GM19438 (cell line): ENCODE data around the gene TNFRSF25.

Experiments
- ATAC-seq: cut with Tn5 transposase; IDR thresholded peaks from one replicate; pipeline ENCODE4 v1.9.1; 2021; ENCODE audit warnings: low read depth; ENCODE audit not compliant: unreplicated experiment

Gene TNFRSF25

DNA sequence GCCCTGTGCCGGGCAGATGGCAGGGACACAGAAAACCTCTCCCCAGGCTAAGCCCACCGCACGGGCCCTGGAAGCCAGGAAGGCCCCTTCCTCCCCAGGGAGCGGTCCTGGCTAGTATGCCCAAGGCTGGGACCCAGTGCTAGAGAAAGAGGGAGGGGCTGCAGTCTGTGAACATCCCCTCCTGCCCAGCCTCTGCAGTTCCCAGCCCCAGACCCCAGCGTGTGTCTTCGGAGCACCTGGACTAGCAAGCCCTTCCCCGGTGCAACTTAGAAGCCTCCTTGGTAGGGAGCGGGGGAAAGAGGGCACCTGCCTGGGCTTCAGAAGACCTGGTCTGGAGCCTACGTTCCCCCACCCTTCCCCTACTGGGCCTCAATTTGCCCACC, 23.4 kb upstream of the TNFRSF25 start:
- ATAC-seq = no peak

DNA sequence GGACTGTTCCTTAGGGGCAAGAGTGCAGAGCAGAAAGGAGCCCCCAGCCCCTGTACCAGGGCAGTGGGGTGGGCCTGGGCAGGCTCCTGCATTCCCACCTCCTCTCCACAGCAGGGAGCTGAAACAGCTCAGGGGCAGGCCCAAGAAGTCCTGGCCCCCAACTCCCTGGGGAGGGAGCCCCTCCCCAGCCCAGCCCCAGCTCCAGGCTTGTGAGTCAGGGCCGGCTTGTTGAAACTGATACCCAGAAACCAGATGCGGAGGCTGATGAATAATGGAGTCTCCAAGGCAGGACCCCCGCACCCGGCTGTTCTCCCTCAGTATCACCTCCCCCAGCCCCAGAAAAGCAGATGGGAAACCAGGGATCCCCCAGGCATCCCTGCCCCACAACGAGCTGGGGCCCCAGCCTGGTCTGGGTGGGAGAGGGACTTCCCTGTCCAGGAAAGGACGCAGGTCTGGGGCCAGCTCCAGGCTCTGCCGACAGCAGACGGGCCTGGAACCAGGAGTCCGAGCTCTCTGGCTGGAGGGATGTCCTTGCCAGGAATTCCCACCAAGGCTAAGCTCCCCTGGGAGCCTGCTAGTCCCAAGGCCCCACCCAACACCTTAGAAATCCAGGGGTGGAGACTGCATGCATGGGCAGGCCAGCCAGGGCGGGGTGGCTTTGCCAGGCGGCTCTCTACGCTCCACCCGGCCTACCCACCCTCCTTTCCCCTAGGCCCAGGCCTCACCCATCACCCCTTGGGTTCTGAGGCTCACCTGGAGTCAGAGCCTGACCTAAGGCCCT, 22.8 kb upstream of the TNFRSF25 start:
- no peak for ATAC-seq

- ATAC-seq = no peak
These were observed 22.0 kb upstream of the TNFRSF25 start for GRCh38 chr1:6487804-6488484.

DNA sequence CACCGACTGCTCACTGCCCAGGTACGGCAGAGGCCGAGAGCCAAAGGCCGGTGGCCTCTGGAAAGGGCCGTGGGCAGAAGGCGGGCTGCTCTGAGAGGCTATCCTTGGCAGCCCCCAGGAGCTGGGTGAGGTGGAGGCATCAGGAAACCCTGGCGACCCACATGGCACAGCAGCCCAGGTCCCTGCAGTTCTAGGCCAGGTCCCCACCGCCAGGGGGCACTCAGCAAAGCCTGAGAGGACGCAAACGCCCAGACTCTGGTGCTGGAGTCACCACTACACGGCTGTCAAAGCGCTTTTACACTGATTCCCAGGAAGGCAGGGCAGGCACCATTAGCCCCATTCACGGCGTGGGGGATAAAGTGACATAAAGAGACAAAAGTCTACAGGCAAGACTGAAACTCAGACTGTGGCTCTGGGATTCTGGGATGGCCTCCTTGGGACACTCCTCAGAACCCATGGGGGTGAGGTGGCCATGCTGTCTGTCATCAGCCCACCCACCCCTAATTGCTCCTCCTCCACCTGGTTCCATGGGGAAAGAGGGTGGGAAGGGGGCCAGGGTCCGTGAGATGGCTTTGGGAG, 20.5 kb upstream of the TNFRSF25 start:
- ATAC-seq = no peak

DNA sequence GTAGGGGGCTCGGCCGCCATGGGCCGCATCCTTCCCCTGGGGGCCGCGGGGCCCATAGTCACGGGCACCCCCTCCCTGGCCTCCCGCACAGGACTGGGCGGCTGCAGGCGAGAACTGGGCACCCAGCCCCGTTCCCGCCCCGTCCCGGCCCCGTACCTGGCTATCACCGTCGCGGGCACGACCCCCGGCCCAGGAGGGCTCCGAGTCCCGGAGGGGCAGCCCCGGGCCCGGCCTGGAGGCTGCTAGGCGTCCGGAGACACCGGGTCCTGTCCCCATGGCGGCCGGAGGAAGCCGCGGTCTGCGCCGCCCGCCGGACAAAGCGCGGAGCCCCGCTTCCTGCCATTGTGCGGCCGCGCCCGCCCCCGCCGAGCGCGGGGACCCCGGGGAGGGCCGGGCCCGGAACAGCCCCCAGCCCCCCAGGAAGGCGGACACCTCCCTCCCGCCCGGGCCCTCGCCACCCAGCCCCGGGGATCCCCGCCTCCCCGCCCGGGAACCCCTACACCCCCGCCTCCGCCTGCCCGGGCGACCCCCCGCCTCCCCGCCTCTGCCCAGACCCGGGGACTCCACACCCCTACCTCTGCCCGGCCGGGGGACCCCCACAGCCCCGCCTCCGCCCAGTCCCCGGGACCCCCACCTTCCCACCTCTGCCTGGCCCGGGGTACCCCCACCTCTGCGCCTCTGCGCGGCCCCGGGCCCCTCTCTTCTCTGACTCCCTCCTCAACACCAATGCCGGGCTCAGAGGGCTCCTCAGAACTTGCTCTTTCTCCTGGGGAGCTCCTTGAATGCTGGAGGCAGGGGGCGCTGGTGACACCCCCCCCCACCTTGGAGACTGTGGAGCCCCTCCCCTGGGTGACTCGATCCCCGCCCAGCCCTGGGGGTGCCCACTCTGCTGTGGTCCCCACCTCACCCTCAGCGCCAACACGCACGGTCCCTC, 19.5 kb upstream of the TNFRSF25 start:
- ATAC-seq = no peak

DNA sequence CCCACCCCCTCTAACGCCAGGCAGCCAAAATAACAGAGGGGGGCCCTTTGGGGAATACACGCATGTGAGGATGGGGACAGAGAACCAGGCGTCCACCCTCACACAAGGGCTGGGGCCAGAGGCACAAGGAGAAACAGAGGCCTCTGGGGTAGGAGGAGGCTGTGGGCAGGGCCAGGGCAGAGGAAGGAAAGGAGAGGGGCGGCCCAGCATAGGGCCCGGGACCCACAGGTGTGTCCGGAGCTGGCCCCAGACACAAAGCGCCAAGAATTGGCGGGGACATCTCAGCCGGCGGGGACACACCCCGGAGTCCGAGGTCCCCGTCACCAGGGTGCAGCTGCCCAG, 18.8 kb upstream of the TNFRSF25 start:
- ATAC-seq = no peak

DNA sequence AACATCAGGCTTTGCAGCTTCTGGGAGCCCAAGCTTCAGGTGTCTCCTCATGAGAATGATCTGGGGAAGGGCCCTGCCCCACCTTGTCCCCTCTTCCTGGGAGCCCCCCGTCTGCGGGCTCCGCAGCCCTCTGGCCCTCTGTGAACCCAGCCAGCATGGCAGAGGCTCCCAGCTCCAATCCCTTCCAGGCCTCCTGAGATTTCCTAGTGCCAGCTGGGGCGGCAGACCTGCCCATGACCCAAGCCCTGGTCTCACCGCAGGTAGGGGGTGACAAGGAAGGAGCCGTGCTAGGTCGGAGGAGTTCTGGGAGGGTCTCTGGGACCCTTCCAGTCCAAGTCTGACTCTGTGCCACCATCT, 17.8 kb upstream of the TNFRSF25 start:
- no peak for ATAC-seq

GRCh38 chr1:6483017-6483760, 17.2 kb upstream of the TNFRSF25 start:
- ATAC-seq = no peak

DNA sequence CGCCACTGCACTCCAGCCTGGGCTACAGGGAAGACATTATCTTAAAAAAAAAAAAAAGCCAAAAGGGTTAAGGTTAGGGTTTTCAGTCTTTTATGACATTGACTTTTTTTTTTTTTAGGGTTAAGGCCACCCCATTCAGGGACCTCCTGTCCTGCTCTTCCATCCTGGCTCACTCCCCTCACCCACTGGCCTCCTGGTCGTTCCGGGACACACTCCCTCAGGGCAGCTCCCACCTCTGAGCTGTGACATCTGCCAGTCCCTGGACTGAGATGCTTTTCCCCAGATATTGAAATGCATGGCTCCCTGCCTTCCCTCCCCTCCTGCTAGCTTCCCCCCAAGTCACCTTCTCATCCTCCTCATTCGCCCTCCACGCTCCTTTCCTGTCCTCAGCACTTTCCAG, 15.8 kb upstream of the TNFRSF25 start:
- ATAC-seq = no peak

DNA sequence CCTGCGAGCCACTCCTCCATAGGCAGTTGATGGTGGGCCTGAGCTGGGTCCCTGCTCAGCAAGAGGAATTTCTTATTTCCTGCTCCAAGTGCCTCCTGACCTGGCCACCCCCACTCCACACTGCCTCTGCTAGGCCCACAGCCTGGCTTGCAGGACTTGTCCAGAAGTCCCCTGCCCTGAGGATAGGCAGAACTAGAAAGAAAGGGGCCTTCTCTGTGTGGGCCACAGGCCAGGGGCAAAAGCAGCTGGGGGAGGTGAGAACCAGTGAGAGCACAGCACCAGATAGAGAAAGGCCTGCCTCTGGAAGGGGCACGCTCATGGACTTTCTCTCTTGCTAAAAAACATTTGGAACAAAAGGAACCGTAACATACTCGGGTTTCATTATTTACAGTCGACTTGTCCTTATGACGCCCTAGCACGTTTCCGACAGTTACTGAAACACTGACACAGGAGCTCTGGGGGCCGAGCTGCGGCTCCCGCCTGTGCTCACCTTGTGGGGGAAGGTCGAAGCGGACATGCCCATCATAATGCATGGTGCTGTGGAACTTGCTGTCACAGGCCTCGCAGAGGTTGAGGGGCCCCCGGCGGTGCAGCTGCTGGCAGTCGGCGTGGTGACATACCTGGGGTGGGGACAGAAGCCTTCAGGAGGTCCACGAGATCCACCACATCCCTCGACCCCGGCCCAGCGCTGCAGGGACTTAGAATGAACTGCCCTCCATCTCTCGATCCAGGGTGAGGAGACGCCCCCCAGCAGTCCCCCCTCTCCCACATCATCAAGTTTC, 11.3 kb upstream of the TNFRSF25 start:
- ATAC-seq = no peak

DNA sequence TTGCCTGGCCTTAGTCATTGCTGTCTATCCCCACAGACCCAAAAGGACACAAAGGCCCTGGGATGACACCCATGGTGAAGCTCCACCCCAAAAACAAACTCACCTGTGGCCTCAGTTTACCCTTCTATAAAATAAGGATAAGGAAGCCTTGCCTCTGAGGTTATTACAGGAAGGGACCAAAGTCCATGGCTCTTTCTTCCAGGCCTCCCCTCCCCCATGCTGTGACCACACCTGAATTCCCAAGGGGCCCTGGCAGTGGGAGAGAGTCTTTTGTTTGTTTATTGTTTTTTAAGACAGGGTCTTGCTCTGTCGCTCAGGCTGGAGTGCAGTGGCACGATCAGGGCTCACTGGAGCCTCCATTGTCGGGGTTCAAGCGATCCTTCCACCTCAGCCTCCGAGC, 10.5 kb upstream of the TNFRSF25 start:
- ATAC-seq = no peak

DNA sequence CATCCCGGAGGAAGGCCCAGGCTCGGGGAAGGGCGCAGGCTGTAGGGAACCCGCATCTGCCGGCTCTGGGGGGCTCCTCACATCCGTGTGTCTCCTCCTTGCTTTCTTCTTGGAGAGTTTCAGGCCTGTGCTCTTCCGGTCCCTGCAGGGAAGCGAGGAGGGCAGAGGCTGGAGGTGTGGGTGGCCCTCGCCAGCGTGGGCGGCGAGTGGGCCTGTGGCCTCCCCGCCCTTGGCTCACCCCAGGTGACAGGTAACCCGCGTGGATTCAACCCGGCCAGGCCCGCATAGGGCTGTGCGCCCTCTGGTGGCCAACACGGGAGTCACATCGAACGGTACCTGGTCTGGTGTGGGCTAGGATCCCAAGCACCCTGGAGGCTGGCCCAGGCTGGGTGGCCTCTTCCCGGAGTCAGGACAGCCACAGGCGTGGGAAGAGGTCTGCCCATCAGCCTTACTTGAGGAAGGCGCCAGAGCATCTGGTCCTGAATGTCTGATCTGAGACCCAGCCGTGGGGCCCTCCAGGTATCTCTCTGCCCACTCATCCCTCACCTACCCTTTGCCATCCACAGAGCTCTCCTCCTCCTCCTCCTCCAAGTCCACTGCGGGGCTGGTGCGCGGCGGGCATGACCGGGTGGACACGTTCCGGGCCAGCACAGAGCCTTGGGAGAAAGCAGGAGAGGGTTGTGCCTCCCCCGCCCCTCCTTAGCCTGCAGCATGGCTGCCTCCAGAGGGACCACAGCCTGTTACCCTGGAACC, 9.6 kb upstream of the TNFRSF25 start:
- ATAC-seq = no peak

DNA sequence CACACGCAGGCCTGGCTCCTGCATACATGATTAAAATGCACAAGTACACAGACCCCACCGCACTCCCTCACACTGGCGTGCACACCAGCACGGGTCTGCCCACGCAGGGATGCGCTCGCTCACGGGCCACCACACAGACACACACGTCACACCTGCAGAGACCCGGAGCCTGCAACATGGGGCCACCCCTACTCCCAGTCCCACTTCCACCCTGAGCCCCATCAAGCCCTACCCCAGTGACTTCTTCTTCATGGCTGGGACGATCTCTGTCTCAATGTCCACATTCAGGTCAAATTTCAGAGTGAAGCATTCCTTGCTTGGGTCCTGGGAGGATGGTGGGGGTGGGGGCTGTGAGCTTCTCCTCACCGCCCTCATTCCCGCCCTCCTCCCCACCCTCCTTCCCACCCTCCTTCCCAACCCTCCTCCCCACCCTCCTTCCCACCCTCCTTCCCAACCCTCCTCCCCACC, 8.9 kb upstream of the TNFRSF25 start:
- no peak for ATAC-seq

DNA sequence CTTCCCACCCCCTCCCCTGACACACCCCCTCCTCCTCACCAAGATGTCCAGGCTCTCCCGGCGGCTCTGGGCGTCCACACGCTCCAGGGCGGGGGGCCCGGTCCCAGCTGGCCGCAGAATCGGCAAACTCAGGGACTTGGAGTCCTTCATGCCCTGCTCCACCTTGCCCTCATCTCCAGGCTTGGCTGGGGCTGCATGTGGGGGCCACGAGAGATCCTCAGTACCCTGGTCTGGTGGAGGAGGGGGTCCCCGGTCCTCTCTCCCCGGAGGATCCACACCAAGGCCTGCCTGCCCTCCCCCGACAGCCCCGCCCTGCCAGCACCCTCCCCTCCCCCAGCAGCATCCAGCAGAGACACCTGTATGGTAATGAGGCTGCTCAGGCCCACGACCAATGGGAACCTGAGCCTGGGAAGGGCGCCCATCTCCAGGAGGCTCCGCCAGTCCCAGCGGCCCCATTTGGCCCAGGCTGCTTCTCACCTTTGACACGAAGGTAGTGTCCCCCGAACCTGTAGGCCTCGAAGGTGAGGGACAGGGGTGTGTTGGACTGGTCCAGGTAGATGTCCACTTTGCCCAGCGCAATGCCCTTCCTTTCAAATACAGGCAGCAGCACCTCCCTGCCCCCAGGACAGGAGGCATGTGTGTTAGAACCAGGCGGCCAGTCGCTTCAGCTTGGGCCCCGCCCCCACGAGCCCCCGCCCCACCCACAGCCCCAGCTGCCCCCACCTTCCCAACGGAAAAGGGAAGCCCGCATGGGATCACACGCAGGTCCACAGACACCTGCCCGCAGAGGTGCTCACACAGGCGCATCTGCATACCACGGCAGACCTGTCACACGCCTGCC, 8.2 kb upstream of the TNFRSF25 start:
- no peak for ATAC-seq

GRCh38 chr1:6473156-6473555, 7.2 kb upstream of the TNFRSF25 start:
- no peak for ATAC-seq

GRCh38 chr1:6472391-6472790, 6.4 kb upstream of the TNFRSF25 start:
- ATAC-seq = no peak

- no peak for ATAC-seq
These were observed 6.0 kb upstream of the TNFRSF25 start for GRCh38 chr1:6471970-6472368.
